Liver (tissue), 9 donors: ENCODE results near the gene SLFN11. TPM values are rescaled to one million over a fixed set of nuclear protein-coding genes. Genes with fewer than 3 reads are reported as not detected.

Experiments
- DNase-seq: peaks from one replicate; pipeline ENCODE4 v3.0.0-alpha.2; 2017; ENCODE audit warnings: low spot score
- H3K27ac ChIP-seq, 2 donors: one replicate each; pipeline ENCODE4 v1.7.0; 2013; ENCODE audit warnings: inconsistent platforms in 2 of 2, low read length in 2 of 2, control low read depth in 1 of 2, low read depth in 1 of 2, mild to moderate bottlenecking in 1 of 2
- H3K27me3 ChIP-seq, 4 donors: one replicate each; pipeline versions ENCODE4 v1.6.1 to v1.7.0; 2013; ENCODE audit warnings: low read length in 3 of 4, inconsistent platforms in 1 of 4, mild to moderate bottlenecking in 1 of 4, moderate library complexity in 1 of 4; ENCODE audit not compliant: control insufficient read depth in 4 of 4, insufficient read depth in 4 of 4
- H3K36me3 ChIP-seq, 4 donors: one replicate each; pipeline versions ENCODE4 v1.6.1 to v1.7.0; 2013; ENCODE audit warnings: low read length in 3 of 4, mild to moderate bottlenecking in 3 of 4, low read depth in 1 of 4, moderate library complexity in 1 of 4; ENCODE audit not compliant: control insufficient read depth in 4 of 4, insufficient read depth in 3 of 4
- H3K4me1 ChIP-seq, 4 donors: one replicate each; pipeline versions ENCODE4 v1.6.1 to v1.7.0; 2013; ENCODE audit warnings: low read length in 3 of 4, mild to moderate bottlenecking in 3 of 4, moderate library complexity in 1 of 4; ENCODE audit not compliant: control insufficient read depth in 4 of 4, insufficient read depth in 4 of 4
- H3K4me3 ChIP-seq, 3 donors: one replicate each; pipeline versions ENCODE4 v1.6.1 to v1.7.0; 2013; ENCODE audit warnings: low read length in 3 of 3, control low read depth in 1 of 3, low read depth in 1 of 3, mild to moderate bottlenecking in 1 of 3
- H3K9ac ChIP-seq, 2 donors: one replicate each; pipeline ENCODE4 v1.7.0; 2013; ENCODE audit warnings: low read length in 2 of 2, mild to moderate bottlenecking in 2 of 2, moderate library complexity in 2 of 2, control low read depth in 1 of 2, low read depth in 1 of 2
- H3K9me3 ChIP-seq, 4 donors: one replicate each; pipeline versions ENCODE4 v1.6.1 to v1.7.0; 2013; ENCODE audit warnings: low read length in 3 of 4; ENCODE audit not compliant: control insufficient read depth in 4 of 4
- EGR1 ChIP-seq, 2 donors: IDR thresholded peaks; 2 replicates each; pipeline ENCODE4 v1.6.1; 2016 to 2018; ENCODE audit warnings: antibody characterized with exemption in 2 of 2, low read depth in 2 of 2
- FOXA1 ChIP-seq: IDR thresholded peaks from 2 replicates; pipeline ENCODE4 v1.6.1; 2016; ENCODE audit warnings: antibody characterized with exemption
- FOXA2 ChIP-seq: IDR thresholded peaks from 2 replicates; pipeline ENCODE4 v1.6.1; 2016; ENCODE audit warnings: antibody characterized with exemption
- GABPA ChIP-seq, 2 donors: IDR thresholded peaks in 1 of 2; conservative IDR thresholded peaks in 1 of 2; 2 replicates each; pipeline ENCODE4 v1.6.1; 2016; ENCODE audit warnings: antibody characterized with exemption in 2 of 2, mild to moderate bottlenecking in 1 of 2, moderate library complexity in 1 of 2
- HNF4A ChIP-seq, 2 donors: conservative IDR thresholded peaks; 2 replicates each; pipeline ENCODE4 v1.6.1; 2016; ENCODE audit warnings: antibody characterized with exemption in 2 of 2, mild to moderate bottlenecking in 2 of 2
- HNF4G ChIP-seq: IDR thresholded peaks from 2 replicates; pipeline ENCODE4 v1.6.1; 2016; ENCODE audit warnings: antibody characterized with exemption
- JUND ChIP-seq, 2 donors: IDR thresholded peaks; 2 replicates each; pipeline ENCODE4 v1.6.1; 2016; ENCODE audit warnings: antibody characterized with exemption in 2 of 2
- NR2F2 ChIP-seq: IDR thresholded peaks from 2 replicates; pipeline ENCODE4 v1.6.1; 2016; ENCODE audit warnings: antibody characterized with exemption
- RAD21 ChIP-seq, 2 donors: IDR thresholded peaks; 2 replicates each; pipeline ENCODE4 v1.6.1; 2016; ENCODE audit warnings: antibody characterized with exemption in 2 of 2, mild to moderate bottlenecking in 2 of 2
- RXRA ChIP-seq, 2 donors: IDR thresholded peaks; 2 replicates each; pipeline ENCODE4 v1.6.1; 2017 to 2018; ENCODE audit warnings: antibody characterized with exemption in 2 of 2, mild to moderate bottlenecking in 1 of 2
- SP1 ChIP-seq: IDR thresholded peaks from 2 replicates; pipeline ENCODE4 v1.6.1; 2018; ENCODE audit warnings: antibody characterized with exemption, mild to moderate bottlenecking
- TAF1 ChIP-seq: conservative IDR thresholded peaks from 2 replicates; pipeline ENCODE4 v1.6.1; 2016; ENCODE audit warnings: antibody characterized with exemption, mild to moderate bottlenecking
- YY1 ChIP-seq: IDR thresholded peaks from 2 replicates; pipeline ENCODE4 v1.6.1; 2016; ENCODE audit warnings: antibody characterized with exemption, mild to moderate bottlenecking
- polyA plus RNA-seq, 2 donors: library from polyadenylated mRNA; stranded (reverse) in 1 of 2; unstranded in 1 of 2; fragments of 200-250 nt in 1 of 2; fragments of >200 nt in 1 of 2; fragmentation: Nextera tagmentation in 1 of 2; extraction: Ambion mirVana in 1 of 2; gene quantifications; one replicate each; pipeline versions ENCODE4 v1.2.1 to v1.2.3, GENCODE V29; 2013 to 2015
- total RNA-seq, 2 donors: library from RNA; depleted of rRNA; stranded (reverse); fragments of >200 nt; gene quantifications; one replicate each; pipeline ENCODE4 v1.2.3, GENCODE V29; 2014
- TF ChIP-seq, protein P1 (sequence below): fragments of 150-350 bp; IDR thresholded peaks from 2 replicates; pipeline ENCODE4 v1.5.1; 2017; ENCODE audit warnings: improper control_type of control experiment, low read depth, low read length; ENCODE audit not compliant: missing input control
- TF ChIP-seq, protein P2 (sequence below): IDR thresholded peaks from 2 replicates; pipeline ENCODE4 v1.6.1; 2016; ENCODE audit warnings: antibody characterized with exemption
- TF ChIP-seq, protein P3 (sequence below): IDR thresholded peaks from 2 replicates; pipeline ENCODE4 v1.6.1; 2016; ENCODE audit warnings: antibody characterized with exemption
- TF ChIP-seq, protein P4 (sequence below): IDR thresholded peaks from 2 replicates; pipeline ENCODE4 v1.6.1; 2016; ENCODE audit warnings: antibody characterized with exemption, mild to moderate bottlenecking
- TF ChIP-seq, protein P5 (sequence below): IDR thresholded peaks from 2 replicates; pipeline ENCODE4 v1.6.1; 2016; ENCODE audit warnings: antibody characterized with exemption
- donor health status: healthy.
- donor health status: healthy.
- donor health status: healthy.
- donor health status: healthy.
- donor health status: healthy.

The SLFN11 gene
- total and polyA plus RNA-seq, 4 donors, result 1.6 to 18.7 (median 6.2) TPM

DNA sequence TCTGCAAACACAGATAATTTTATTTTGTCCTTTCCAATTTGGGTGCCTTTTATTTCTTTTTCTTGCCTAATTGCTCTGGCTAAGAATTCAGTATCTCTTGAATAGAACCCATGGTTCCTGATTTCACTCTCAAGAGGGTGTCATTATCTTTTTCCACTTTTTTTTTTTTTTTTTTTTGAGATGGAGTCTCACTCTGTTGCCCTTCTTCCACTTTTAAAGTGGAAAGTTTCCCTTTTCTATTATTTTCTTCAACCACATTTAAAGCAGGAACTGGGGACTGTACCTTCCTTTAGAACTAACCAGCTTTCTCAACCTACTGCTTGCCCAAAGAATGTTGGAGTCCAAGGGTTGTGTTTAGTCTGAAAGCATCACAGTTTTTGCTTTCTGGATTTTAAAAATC is 31.1 kb downstream of the SLFN11 start:
- Histone ChIP-seq H3K27ac (no peak overlapping the region), H3K4me1 (peaks cover 0 to 9% (median 2%) of the 10 kb centered on the region in 4 donors), H3K4me3 (no peak overlapping the region), H3K9ac (no peak overlapping the region), H3K9me3 (peaks cover 0 to 4% (median 0%) of the 10 kb centered on the region in 4 donors), H3K36me3 (no peaks in the 10 kb centered on the region), H3K27me3 (peaks cover 0 to 6% (median 2%) of the 10 kb centered on the region in 4 donors)
- TF ChIP-seq FOXA1 (no peak), RXRA (IDR thresholded peaks at IDR 0.05) (no peak), EGR1 (IDR thresholded peaks at IDR 0.05; ENCODE audit: low read depth in 2 of 2) (no peak), GABPA (IDR thresholded peaks at IDR 0.05 in 1 of 2, conservative IDR thresholded peaks at IDR 0.05 in 1 of 2) (no peak), JUND (IDR thresholded peaks at IDR 0.05) (no peak), FOXA2 (no peak), HNF4G (no peak), TAF1 (no peak), HNF4A (conservative IDR thresholded peaks at IDR 0.05) (no peak), NR2F2 (no peak), RAD21 (IDR thresholded peaks at IDR 0.05) (no peak), SP1 (no peak), YY1 (no peak)
- TF ChIP-seq, protein P1, sequence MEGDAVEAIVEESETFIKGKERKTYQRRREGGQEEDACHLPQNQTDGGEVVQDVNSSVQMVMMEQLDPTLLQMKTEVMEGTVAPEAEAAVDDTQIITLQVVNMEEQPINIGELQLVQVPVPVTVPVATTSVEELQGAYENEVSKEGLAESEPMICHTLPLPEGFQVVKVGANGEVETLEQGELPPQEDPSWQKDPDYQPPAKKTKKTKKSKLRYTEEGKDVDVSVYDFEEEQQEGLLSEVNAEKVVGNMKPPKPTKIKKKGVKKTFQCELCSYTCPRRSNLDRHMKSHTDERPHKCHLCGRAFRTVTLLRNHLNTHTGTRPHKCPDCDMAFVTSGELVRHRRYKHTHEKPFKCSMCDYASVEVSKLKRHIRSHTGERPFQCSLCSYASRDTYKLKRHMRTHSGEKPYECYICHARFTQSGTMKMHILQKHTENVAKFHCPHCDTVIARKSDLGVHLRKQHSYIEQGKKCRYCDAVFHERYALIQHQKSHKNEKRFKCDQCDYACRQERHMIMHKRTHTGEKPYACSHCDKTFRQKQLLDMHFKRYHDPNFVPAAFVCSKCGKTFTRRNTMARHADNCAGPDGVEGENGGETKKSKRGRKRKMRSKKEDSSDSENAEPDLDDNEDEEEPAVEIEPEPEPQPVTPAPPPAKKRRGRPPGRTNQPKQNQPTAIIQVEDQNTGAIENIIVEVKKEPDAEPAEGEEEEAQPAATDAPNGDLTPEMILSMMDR, result no peak
- TF ChIP-seq, protein P2, sequence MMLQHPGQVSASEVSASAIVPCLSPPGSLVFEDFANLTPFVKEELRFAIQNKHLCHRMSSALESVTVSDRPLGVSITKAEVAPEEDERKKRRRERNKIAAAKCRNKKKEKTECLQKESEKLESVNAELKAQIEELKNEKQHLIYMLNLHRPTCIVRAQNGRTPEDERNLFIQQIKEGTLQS, result no peak
- TF ChIP-seq, protein P3, sequence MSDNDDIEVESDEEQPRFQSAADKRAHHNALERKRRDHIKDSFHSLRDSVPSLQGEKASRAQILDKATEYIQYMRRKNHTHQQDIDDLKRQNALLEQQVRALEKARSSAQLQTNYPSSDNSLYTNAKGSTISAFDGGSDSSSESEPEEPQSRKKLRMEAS, result no peak
- TF ChIP-seq, protein P4, sequence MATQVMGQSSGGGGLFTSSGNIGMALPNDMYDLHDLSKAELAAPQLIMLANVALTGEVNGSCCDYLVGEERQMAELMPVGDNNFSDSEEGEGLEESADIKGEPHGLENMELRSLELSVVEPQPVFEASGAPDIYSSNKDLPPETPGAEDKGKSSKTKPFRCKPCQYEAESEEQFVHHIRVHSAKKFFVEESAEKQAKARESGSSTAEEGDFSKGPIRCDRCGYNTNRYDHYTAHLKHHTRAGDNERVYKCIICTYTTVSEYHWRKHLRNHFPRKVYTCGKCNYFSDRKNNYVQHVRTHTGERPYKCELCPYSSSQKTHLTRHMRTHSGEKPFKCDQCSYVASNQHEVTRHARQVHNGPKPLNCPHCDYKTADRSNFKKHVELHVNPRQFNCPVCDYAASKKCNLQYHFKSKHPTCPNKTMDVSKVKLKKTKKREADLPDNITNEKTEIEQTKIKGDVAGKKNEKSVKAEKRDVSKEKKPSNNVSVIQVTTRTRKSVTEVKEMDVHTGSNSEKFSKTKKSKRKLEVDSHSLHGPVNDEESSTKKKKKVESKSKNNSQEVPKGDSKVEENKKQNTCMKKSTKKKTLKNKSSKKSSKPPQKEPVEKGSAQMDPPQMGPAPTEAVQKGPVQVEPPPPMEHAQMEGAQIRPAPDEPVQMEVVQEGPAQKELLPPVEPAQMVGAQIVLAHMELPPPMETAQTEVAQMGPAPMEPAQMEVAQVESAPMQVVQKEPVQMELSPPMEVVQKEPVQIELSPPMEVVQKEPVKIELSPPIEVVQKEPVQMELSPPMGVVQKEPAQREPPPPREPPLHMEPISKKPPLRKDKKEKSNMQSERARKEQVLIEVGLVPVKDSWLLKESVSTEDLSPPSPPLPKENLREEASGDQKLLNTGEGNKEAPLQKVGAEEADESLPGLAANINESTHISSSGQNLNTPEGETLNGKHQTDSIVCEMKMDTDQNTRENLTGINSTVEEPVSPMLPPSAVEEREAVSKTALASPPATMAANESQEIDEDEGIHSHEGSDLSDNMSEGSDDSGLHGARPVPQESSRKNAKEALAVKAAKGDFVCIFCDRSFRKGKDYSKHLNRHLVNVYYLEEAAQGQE, result no peak
- TF ChIP-seq, protein P5, sequence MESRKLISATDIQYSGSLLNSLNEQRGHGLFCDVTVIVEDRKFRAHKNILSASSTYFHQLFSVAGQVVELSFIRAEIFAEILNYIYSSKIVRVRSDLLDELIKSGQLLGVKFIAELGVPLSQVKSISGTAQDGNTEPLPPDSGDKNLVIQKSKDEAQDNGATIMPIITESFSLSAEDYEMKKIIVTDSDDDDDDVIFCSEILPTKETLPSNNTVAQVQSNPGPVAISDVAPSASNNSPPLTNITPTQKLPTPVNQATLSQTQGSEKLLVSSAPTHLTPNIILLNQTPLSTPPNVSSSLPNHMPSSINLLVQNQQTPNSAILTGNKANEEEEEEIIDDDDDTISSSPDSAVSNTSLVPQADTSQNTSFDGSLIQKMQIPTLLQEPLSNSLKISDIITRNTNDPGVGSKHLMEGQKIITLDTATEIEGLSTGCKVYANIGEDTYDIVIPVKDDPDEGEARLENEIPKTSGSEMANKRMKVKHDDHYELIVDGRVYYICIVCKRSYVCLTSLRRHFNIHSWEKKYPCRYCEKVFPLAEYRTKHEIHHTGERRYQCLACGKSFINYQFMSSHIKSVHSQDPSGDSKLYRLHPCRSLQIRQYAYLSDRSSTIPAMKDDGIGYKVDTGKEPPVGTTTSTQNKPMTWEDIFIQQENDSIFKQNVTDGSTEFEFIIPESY, result no peak
- DNase-seq, result no peak
